Lung (tissue), 16 donors: ENCODE results near the gene TLR7. TPM values are rescaled to one million over a fixed set of nuclear protein-coding genes. Genes with fewer than 3 reads are reported as not detected.

Experiments used
- ATAC-seq: fragments of 200-7000 bp; cut with Tn5 transposase; one replicate; pipeline ENCODE4 v1.9.1; 2020; ENCODE audit warnings: moderate number of reproducible peaks; ENCODE audit not compliant: insufficient read depth, low FRiP score
- DNase-seq, 3 donors: peaks; one replicate each; pipeline ENCODE4 v3.0.0-alpha.2; 2013 to 2017
- H3K27ac ChIP-seq, 2 donors: one replicate each; pipeline ENCODE4 v1.5.1; 2013; ENCODE audit warnings: mild to moderate bottlenecking in 2 of 2, moderate library complexity in 2 of 2, control low read depth in 1 of 2, inconsistent platforms in 1 of 2, low read depth in 1 of 2, low read length in 1 of 2
- H3K27me3 ChIP-seq, 3 donors: one replicate each; pipeline ENCODE4 v1.5.1; 2013; ENCODE audit warnings: low read length in 2 of 3; ENCODE audit not compliant: control insufficient read depth in 3 of 3, insufficient read depth in 3 of 3
- H3K36me3 ChIP-seq, 4 donors: one replicate each; pipeline ENCODE4 v1.5.1; 2013; ENCODE audit warnings: low read length in 4 of 4, mild to moderate bottlenecking in 1 of 4, moderate library complexity in 1 of 4; ENCODE audit not compliant: control insufficient read depth in 4 of 4, insufficient read depth in 4 of 4
- H3K4me1 ChIP-seq, 5 donors: one replicate each; pipeline ENCODE4 v1.5.1; 2013; ENCODE audit warnings: low read length in 5 of 5, mild to moderate bottlenecking in 2 of 5, moderate library complexity in 1 of 5; ENCODE audit not compliant: control insufficient read depth in 5 of 5, insufficient read depth in 5 of 5
- H3K4me3 ChIP-seq: one replicate; pipeline ENCODE4 v1.5.1; 2013; ENCODE audit warnings: mild to moderate bottlenecking, control low read depth, moderate library complexity
- H3K9ac ChIP-seq, 2 donors: one replicate each; pipeline ENCODE4 v1.5.1; 2013; ENCODE audit warnings: low read length in 2 of 2, control low read depth in 1 of 2; ENCODE audit not compliant: insufficient read depth in 1 of 2
- H3K9me3 ChIP-seq, 4 donors: one replicate each; pipeline ENCODE4 v1.5.1; 2013; ENCODE audit warnings: low read length in 3 of 4, mild to moderate bottlenecking in 1 of 4, moderate library complexity in 1 of 4; ENCODE audit not compliant: control insufficient read depth in 4 of 4, insufficient read depth in 3 of 4
- WGBS, 2 donors: extraction: QIAGEN DNeasy Blood & Tissue Kit; methylation state at CpG; one replicate each; pipeline ENCODE4 v1.1.7; 2013; 5-methylcytosine and 5-hydroxymethylcytosine counted together
- long read RNA-seq, 5 donors: transcript quantifications; one replicate each; lab custom pipeline, GENCODE V29; 2026
- polyA plus RNA-seq, 2 donors: library from polyadenylated mRNA; stranded (reverse); fragments of 200-250 nt; gene quantifications; one replicate each; pipeline ENCODE4 v1.2.1, GENCODE V29; 2013
- total RNA-seq, 2 donors: library from RNA; depleted of rRNA in 1 of 2; stranded (reverse); fragments of >200 nt in 1 of 2; gene quantifications; one replicate each; pipeline ENCODE4 v1.2.1, GENCODE V29; 2014 to 2021
- TF ChIP-seq, protein P1 (sequence below): IDR thresholded peaks from 2 replicates; pipeline ENCODE4 v1.5.1; 2012; ENCODE audit warnings: mild to moderate bottlenecking; ENCODE audit errors: control extremely low read depth, extremely low read depth
- donor health status: control.
- donor health status: control.
- donor health status: Bipolar disorder and iron deficiency.
- donor health status: healthy.
- donor health status: DM: yes; HTN: yes; CAD: no.

Gene TLR7
- total RNA-seq (1 to 10 TPM in 1 of 2 donors, under 1 TPM in 1; 0.74 to 3.5 TPM), polyA plus RNA-seq (under 1 TPM; 0.26 to 0.87 TPM)
- long read RNA-seq, donor 1, full-length matches to known transcripts: 1 of 1 reads
- long read RNA-seq, donor 1, partial matches to known transcripts: 0 of 1 reads
- long read RNA-seq, donor 1, other reads (novel, unspliced or antisense): 0 of 1 reads
- long read RNA-seq, donor 2, full-length matches to known transcripts: 1 of 1 reads
- long read RNA-seq, donor 2, partial matches to known transcripts: 0 of 1 reads
- long read RNA-seq, donor 2, other reads (novel, unspliced or antisense): 0 of 1 reads
- long read RNA-seq, donor 3: 0 reads
- long read RNA-seq, donor 4: 0 reads
- long read RNA-seq, donor 5, full-length matches to known transcripts: 1 of 1 reads
- long read RNA-seq, donor 5, partial matches to known transcripts: 0 of 1 reads
- long read RNA-seq, donor 5, other reads (novel, unspliced or antisense): 0 of 1 reads

DNA sequence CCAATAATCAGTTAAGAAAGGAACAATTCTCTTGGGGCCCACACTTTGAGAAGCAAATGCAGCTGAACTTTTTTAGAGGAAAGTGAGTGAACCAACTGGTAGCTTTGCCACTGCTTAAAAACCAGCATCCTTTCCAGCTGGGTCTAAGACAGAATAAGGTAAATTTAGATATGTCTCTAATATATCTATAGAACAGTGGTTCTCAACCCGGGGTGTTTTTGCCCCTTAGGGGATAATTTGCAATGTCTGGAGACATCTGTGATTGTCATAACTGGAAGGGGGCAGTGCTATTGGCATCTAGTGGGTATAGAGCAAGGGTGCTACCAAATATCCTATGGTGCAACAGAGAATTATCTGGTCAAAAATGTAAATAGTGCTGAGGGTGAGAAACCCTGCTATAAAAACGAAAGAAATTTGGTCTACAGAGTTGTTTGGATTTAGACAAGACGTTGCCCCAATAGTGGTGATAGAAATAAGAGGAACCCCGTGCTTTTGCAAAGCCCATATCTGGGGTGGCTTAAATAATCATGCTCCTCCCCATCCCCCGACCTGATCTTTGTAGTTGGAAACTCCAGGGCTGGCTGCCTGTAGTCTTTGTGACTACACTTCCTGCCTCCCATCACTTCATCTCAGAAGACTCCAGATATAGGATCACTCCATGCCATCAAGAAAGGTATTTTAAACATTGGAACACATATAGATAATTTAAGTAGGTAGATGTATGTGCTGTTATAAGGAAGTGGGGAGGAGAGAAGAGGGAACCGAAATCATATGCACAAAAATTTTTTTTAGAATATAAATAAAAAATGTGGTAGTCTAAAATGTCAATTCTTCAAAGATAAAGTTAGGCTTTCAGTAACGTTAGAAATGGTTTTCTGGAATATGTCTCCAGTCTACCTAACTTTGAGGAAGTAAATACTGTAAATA lies at the start of gene TLR7:
Gene TLR7, plus strand, starts transcription at position 622 of the 927 bp plus-strand sequence. CDS start 507 bp downstream, outside the sequence.
- Histone ChIP-seq H3K4me3 (no peak within 1 kb of the TSS), H3K27ac (no peak within 1 kb of the TSS)
- WGBS, 2 donors: 40 to 65% methylated on average over 7 of the region's 7 CpGs

DNA sequence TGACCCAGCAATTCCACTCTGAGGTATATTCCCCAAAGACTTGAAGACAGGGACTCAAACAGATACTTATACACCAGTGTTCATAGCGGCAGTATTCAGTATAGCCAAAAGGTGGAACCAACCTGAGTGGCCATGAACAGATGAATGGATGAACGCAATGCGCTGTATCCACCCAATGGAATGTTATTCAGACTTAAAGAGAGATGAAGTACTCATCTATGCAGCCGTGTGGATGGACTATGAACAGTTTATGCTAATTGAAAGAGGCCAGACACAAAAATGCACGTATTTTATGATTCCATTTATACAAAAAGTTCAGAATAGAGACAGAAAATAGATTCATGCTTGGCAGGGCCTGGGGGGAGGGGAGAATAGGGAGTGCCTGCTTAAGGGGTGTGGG lies 49.3 kb upstream of the TLR7 start:
- DNase-seq: no peak
- TF ChIP-seq, protein P1, sequence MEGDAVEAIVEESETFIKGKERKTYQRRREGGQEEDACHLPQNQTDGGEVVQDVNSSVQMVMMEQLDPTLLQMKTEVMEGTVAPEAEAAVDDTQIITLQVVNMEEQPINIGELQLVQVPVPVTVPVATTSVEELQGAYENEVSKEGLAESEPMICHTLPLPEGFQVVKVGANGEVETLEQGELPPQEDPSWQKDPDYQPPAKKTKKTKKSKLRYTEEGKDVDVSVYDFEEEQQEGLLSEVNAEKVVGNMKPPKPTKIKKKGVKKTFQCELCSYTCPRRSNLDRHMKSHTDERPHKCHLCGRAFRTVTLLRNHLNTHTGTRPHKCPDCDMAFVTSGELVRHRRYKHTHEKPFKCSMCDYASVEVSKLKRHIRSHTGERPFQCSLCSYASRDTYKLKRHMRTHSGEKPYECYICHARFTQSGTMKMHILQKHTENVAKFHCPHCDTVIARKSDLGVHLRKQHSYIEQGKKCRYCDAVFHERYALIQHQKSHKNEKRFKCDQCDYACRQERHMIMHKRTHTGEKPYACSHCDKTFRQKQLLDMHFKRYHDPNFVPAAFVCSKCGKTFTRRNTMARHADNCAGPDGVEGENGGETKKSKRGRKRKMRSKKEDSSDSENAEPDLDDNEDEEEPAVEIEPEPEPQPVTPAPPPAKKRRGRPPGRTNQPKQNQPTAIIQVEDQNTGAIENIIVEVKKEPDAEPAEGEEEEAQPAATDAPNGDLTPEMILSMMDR: no peak
- Histone ChIP-seq H3K27me3 (peaks cover 0 to 7% (median 3%) of the 10 kb centered on the region in 3 donors), H3K36me3 (peaks cover 0 to 10% (median 2%) of the 10 kb centered on the region in 4 donors), H3K4me1 (peaks cover 0 to 3% (median 0%) of the 10 kb centered on the region in 5 donors), H3K27ac (no peak overlapping the region), H3K9ac (no peak overlapping the region), H3K9me3 (peaks cover 0 to 3% (median 0%) of the 10 kb centered on the region in 4 donors), H3K4me3 (no peak overlapping the region)
- WGBS, 2 donors: 78 to 79% methylated on average over 5 of the region's 5 CpGs
- no peak for ATAC-seq

More for the DNA sequence above, at the start of gene TLR7:
- Histone ChIP-seq H3K27me3 (peaks cover 0 to 5% (median 0%) of the 10 kb centered on the region in 3 donors), H3K4me1 (peaks cover 0 to 17% (median 1%) of the 10 kb centered on the region in 5 donors), H3K9me3 (peaks cover 0 to 7% (median 0%) of the 10 kb centered on the region in 4 donors), H3K9ac (no peak within 1 kb of the TSS), H3K36me3 (no peaks in the 10 kb centered on the region)
- TF ChIP-seq, protein P1: no peak
- no peak for DNase-seq
- no peak for ATAC-seq

DNA sequence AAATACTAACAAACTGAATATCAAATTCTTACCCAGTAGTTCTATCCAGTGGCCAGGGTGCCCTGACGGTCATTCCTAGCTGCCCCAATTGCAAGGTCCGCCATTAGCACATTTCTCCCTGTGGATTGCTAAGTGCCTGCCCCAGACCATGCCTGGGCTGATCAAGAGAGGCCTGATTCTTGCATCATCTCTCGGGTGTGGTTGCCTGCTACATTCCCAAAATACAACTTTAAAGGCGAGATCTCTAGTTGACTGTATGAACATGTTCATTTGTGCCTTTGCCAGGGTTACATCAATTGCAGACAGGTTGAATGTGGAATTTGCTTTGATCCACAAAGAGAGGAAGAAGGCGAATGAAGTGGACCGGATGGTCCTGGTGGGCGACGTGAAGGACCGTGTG lies 47.6 kb upstream of the TLR7 start:
- Histone ChIP-seq H3K27me3 (peaks cover 0 to 9% (median 4%) of the 10 kb centered on the region in 3 donors), H3K9ac (no peak overlapping the region), H3K36me3 (peaks cover 0 to 10% (median 2%) of the 10 kb centered on the region in 4 donors), H3K9me3 (peaks cover 0 to 3% (median 0%) of the 10 kb centered on the region in 4 donors), H3K4me3 (no peak overlapping the region), H3K27ac (no peak overlapping the region), H3K4me1 (peaks cover 0 to 2% (median 0%) of the 10 kb centered on the region in 5 donors)
- WGBS, 2 donors: 84 to 88% methylated on average over 9 of the region's 9 CpGs
- TF ChIP-seq, protein P1: no peak
- DNase-seq (no peak), ATAC-seq (no peak)
